Left lung (tissue), 10 donors: Measurements from ENCODE around the gene DTNA. TPM values are rescaled to one million over a fixed set of nuclear protein-coding genes. Genes with fewer than 3 reads are reported as not detected.
"Not testable (repeated sequence)": the region's sequence is repeated elsewhere in the genome, so short reads cannot be mapped to it uniquely, and the experiment has no call there.

Experiments used
- ATAC-seq: fragments of 200-7000 bp; cut with Tn5 transposase; one replicate; pipeline ENCODE4 v1.9.1; 2020; ENCODE audit warnings: moderate library complexity
- DNase-seq, 4 donors: peaks; one replicate each; pipeline ENCODE4 v3.0.0-alpha.2; 2013 to 2020
- H3K27ac ChIP-seq, 2 donors: fragments of 200-600 bp; sonication (generic) in 1 of 2; one replicate each; pipeline versions ENCODE4 v1.5.0 to v1.8.0; 2020 to 2021
- H3K27me3 ChIP-seq, 2 donors: fragments of 200-600 bp; sonication (generic) in 1 of 2; one replicate each; pipeline versions ENCODE4 v1.5.0 to v1.8.0; 2020 to 2021
- H3K36me3 ChIP-seq, 2 donors: fragments of 200-600 bp; sonication (generic) in 1 of 2; one replicate each; pipeline versions ENCODE4 v1.5.0 to v1.8.0; 2020 to 2021
- H3K4me1 ChIP-seq, 2 donors: fragments of 200-600 bp; one replicate each; pipeline ENCODE4 v1.8.0; 2021
- H3K4me3 ChIP-seq, 2 donors: fragments of 200-600 bp; sonication (generic) in 1 of 2; one replicate each; pipeline versions ENCODE4 v1.5.0 to v1.8.0; 2020 to 2021; ENCODE audit warnings: mild to moderate bottlenecking in 1 of 2
- H3K9me3 ChIP-seq, 2 donors: fragments of 200-600 bp; sonication (generic) in 1 of 2; one replicate each; pipeline versions ENCODE4 v1.5.0 to v1.8.0; 2020 to 2021
- intact Hi-C, 2 donors: fragments of 100-400 bp; cut with DNase I; formaldehyde crosslinking; loops; one replicate each; pipeline versions ENCODE4 v1.11.2 to v1.14.2; 2022
- polyA plus RNA-seq, 6 donors: library from polyadenylated mRNA; unstranded; fragments of 120-200 nt; gene quantifications; one replicate each; pipeline ENCODE4 v1.2.1, GENCODE V29; 2013; ENCODE audit not compliant: insufficient read length in 6 of 6
- total RNA-seq, 2 donors: library from RNA; stranded (reverse); fragmentation: NEBNext Ultra II Directional; extraction: Animal tissue kit (Norgen Biotek cat#: 25700); gene quantifications; one replicate each; pipeline ENCODE4 v1.2.1, GENCODE V29; 2021
- TF ChIP-seq, protein P1 (sequence below), 2 donors: fragments of 200-600 bp; sonication (generic) in 1 of 2; IDR thresholded peaks; one replicate each; pipeline versions ENCODE4 v1.5.0 to v1.8.0; 2021; ENCODE audit warnings: antibody characterized with exemption in 2 of 2
- donor health status: DM: no; HTN: yes; CAD: no.
- donor health status: DM: no; HTN: no; CAD: no.

Gene DTNA
- total and polyA plus RNA-seq, 8 donors = 3.7 to 13.1 (median 11.2) TPM

DNA sequence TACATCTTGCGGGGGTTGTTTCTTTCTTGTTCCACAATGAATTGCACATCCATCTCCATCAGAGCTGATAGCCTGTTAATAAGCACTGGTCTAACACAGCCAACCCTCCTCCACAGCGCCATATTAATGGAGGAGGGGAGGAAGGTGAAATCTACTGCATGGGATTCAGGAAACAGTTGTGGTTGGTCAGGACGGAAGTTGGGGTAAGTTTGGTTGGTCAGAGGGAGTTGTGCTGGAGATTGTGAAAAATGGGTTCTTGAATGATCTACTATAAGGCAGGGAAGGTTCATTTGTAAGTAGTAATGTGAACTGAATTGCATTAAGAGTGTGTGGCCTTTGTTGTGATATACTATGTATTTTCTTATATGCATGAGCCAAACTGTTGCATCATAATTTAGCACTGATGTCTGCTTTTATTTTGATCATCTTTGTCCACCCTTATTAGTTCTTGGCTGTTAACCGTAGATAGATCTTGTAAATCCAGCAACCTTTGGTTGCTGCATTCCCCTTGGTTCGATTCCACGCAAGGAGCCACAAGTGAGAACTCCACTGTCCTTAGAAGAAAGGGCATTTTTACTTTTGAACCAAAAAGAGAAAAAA, 180.5 kb downstream of the DTNA start:
- TF ChIP-seq, protein P1, sequence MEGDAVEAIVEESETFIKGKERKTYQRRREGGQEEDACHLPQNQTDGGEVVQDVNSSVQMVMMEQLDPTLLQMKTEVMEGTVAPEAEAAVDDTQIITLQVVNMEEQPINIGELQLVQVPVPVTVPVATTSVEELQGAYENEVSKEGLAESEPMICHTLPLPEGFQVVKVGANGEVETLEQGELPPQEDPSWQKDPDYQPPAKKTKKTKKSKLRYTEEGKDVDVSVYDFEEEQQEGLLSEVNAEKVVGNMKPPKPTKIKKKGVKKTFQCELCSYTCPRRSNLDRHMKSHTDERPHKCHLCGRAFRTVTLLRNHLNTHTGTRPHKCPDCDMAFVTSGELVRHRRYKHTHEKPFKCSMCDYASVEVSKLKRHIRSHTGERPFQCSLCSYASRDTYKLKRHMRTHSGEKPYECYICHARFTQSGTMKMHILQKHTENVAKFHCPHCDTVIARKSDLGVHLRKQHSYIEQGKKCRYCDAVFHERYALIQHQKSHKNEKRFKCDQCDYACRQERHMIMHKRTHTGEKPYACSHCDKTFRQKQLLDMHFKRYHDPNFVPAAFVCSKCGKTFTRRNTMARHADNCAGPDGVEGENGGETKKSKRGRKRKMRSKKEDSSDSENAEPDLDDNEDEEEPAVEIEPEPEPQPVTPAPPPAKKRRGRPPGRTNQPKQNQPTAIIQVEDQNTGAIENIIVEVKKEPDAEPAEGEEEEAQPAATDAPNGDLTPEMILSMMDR (IDR thresholded peaks at IDR 0.05) = no peak
- ATAC-seq (no peak), DNase-seq (no peak)
- no peaks in the 10 kb centered on the region for H3K4me1 ChIP-seq
- no peaks in the 10 kb centered on the region for H3K27me3 ChIP-seq
- intact Hi-C loops = no loop called here
- no peaks in the 10 kb centered on the region for H3K9me3 ChIP-seq
- no peak overlapping the region for H3K4me3 ChIP-seq
- no peak overlapping the region for H3K27ac ChIP-seq
- no peaks in the 10 kb centered on the region for H3K36me3 ChIP-seq

DNA sequence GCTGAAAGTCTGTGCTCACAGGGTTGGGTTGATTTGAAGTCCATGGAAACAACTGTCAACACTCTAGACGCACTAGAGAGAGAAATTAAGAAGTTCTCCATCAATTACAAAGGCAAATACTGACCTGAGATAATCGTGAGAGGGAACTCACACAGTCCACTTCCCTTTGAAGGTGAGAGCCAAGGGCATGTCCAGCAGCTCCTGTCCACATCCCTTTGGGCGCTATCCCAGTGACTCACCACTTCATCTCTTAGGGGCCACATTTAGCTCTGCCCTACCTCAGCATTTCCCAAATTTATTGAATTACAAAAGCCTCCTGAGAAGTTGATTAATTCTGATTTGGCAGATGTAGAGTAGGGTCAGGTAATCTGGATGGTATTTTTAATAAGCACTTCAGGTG, 182.3 kb downstream of the DTNA start:
- Histone ChIP-seq H3K4me3 (no peak overlapping the region), H3K4me1 (no peaks in the 10 kb centered on the region), H3K27me3 (no peaks in the 10 kb centered on the region), H3K36me3 (no peaks in the 10 kb centered on the region), H3K27ac (no peak overlapping the region), H3K9me3 (no peaks in the 10 kb centered on the region)
- peak in 1 of 4 donors; percentile 53 for DNase-seq
- intact Hi-C loops = no loop called here
- peak; percentile 95 for ATAC-seq
- TF ChIP-seq, protein P1 (IDR thresholded peaks at IDR 0.05) = no peak

DNA sequence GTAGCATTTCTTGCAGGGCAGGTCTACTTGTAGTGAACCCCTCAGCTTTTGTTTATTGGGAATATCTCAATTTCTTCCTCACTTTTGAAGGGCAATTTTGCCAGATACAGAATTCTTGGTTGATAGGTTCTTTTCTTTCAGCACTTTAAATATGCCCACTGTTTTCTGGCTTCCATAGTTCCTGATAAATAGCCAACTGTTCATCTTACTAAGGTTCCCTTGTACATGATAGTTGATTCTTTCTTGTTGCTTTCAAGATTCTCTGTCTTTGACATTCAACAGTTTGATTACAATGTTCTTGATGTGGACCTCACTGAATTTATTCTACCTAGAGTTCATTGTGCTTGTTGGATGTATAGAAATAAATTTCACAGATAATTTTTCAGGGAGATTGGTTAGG, 183.1 kb downstream of the DTNA start:
- intact Hi-C loops = no loop called here
- Histone ChIP-seq H3K4me3 (no peak overlapping the region), H3K27me3 (no peaks in the 10 kb centered on the region), H3K36me3 (no peaks in the 10 kb centered on the region), H3K4me1 (no peaks in the 10 kb centered on the region), H3K9me3 (no peaks in the 10 kb centered on the region), H3K27ac (no peak overlapping the region)
- ATAC-seq = no peak
- DNase-seq = no peak
- TF ChIP-seq, protein P1 (IDR thresholded peaks at IDR 0.05) = no peak

DNA sequence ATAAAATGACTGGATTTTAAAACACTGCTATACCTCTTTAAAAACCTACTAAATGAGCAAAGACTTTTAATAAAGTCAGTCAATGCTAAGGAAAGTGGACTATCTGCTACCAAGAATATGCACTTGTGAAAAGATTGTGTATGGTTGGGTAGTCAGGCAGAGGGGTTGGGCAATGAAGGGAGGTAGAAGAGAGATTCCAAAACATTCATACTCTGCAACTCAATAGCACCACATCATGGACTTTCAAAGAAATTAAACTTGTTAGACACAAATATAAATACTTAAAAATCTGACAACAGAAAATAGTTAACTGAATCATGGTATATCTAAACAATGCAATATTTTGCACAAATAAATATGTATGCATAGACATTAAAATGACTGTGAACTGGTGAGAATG, 191.2 kb downstream of the DTNA start:
- Histone ChIP-seq H3K4me1 (no peaks in the 10 kb centered on the region), H3K27ac (no peak overlapping the region), H3K9me3 (no peaks in the 10 kb centered on the region), H3K27me3 (no peaks in the 10 kb centered on the region), H3K36me3 (no peaks in the 10 kb centered on the region), H3K4me3 (no peak overlapping the region)
- ATAC-seq = peak; percentile 46
- TF ChIP-seq, protein P1 (IDR thresholded peaks at IDR 0.05) = no peak
- intact Hi-C loops = no loop called here
- peak in 1 of 4 donors; percentile 24 for DNase-seq

DNA sequence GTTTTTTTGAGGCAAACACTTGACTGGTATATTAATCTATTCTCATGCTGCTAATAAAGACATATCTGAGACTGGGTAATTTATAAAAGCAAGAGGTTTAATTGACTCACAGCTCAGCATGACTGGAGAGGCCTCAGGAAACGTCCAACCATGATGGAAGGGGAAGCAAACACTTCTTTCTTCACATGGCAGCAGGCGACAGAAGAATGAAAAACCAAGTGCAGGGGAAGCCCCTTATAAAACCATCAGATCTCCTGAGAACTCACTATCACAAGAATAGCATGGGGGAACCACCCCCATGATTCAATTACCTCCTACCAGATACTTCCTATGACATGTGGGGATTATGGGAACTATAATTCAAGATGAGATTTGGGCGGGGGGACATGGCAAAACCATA, 194.9 kb downstream of the DTNA start:
- TF ChIP-seq, protein P1 (IDR thresholded peaks at IDR 0.05) = no peak

DNA sequence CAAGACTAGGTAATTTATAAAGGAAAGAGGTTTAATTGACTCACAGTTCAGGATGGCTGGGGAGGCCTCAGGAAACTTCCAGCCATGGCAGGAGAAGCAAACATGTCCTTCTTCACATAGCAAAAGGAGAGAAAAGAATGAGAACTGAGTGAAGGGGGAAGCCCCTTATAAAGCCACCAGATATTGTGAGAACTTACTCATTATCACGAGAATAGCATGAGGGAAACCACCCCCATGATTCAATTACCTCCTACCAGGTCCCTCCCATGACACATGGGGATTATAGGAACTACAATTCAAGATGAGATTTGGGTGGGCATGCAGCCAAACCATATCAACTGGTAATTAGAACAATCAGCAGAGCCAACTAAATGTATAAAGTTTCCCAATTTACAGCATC, 196.9 kb downstream of the DTNA start:
- ATAC-seq, H3K4me3 ChIP-seq, H3K27me3 ChIP-seq, H3K4me1 ChIP-seq, H3K27ac ChIP-seq, intact Hi-C loops, H3K9me3 ChIP-seq, DNase-seq, H3K36me3 ChIP-seq: not testable (repeated sequence)

More for the DNA sequence above, 194.9 kb downstream of the DTNA start:
- intact Hi-C loops = no loop called here
- no peak for DNase-seq
- no peak for ATAC-seq
- H3K27me3 ChIP-seq = no peaks in the 10 kb centered on the region
- H3K4me1 ChIP-seq = no peaks in the 10 kb centered on the region
- no peaks in the 10 kb centered on the region for H3K9me3 ChIP-seq
- H3K27ac ChIP-seq = no peak overlapping the region
- H3K36me3 ChIP-seq = no peaks in the 10 kb centered on the region
- no peak overlapping the region for H3K4me3 ChIP-seq
